HCT116 (cell line): ENCODE data around the gene SLC15A3. TPM values are rescaled to one million over a fixed set of nuclear protein-coding genes. Genes with fewer than 3 reads are reported as not detected.

Source experiments
- ATAC-seq: fragments of 200-7000 bp; cut with Tn5 transposase; 2 replicates; pipeline ENCODE4 v1.9.1; 2020; ENCODE audit warnings: mild to moderate bottlenecking, moderate library complexity
- BruUV-seq: library from RNA; stranded (reverse); fragments of 400-500 nt; replicated peaks from 2 replicates; lab custom pipeline; 2021; lab: Mats Ljungman, UMichigan
- CTCF ChIA-PET: fragments of 300-600 bp; sonication (Branson Sonifier 250); formaldehyde crosslinking; loops from one replicate; lab custom pipeline; 2021; ENCODE audit warnings: antibody characterized with exemption; lab: Charles Lee
- POLR2A ChIA-PET: fragments of 300-600, 350-600 bp; sonication (Branson Sonifier 250); formaldehyde crosslinking; loops from one replicate; lab custom pipeline; 2021; ENCODE audit warnings: antibody characterized with exemption; lab: Charles Lee
- RAD21 ChIA-PET, 2 experiments: fragments of 300-600 bp; sonication (Branson Sonifier 250); formaldehyde crosslinking; loops; one replicate each; lab custom pipeline; 2023; ENCODE audit warnings: low total read pairs in 2 of 2; ENCODE audit not compliant: uncharacterized antibody in 2 of 2, unreplicated experiment in 2 of 2, low non-redundant PET in 1 of 2; lab: Charles Lee
- DNase-seq: peaks from one replicate; pipeline ENCODE4 v3.0.0-alpha.2; 2010; ENCODE audit warnings: low read depth, low spot score
- H2AFZ ChIP-seq: fragments of 200-600 bp; shearing (Covaris generic), sonication (generic); 2 replicates; pipeline ENCODE4 v1.6.1; 2017; ENCODE audit warnings: low read depth, mixed run types, mixed read lengths, antibody characterized with exemption, low read length; ENCODE audit not compliant: poor library complexity, severe bottlenecking
- H3K27ac ChIP-seq: 2 replicates; pipeline ENCODE4 v1.5.1; 2012; ENCODE audit warnings: low read depth, low read length
- H3K27me3 ChIP-seq: fragments of 200-600 bp; sonication (generic); 2 replicates; pipeline ENCODE4 v1.6.1; 2016; ENCODE audit warnings: mixed run types, low read length, mixed read lengths; ENCODE audit not compliant: insufficient read depth
- H3K36me3 ChIP-seq, 2 experiments: fragments of 200-500 bp in 1 of 2; fragments of 200-600 bp in 1 of 2; sonication (Bioruptor generic) in 1 of 2; sonication (generic) in 1 of 2; 2 replicates each; pipeline versions ENCODE4 v1.5.1 to v1.6.1; 2014 to 2016; ENCODE audit warnings: low read length in 2 of 2, inconsistent platforms in 1 of 2, mixed read lengths in 1 of 2, mixed run types in 1 of 2; ENCODE audit not compliant: insufficient read depth in 2 of 2, control insufficient read depth in 1 of 2
- H3K4me1 ChIP-seq, 2 experiments: fragments of 200-600 bp in 1 of 2; sonication (generic) in 1 of 2; 2 replicates each; pipeline versions ENCODE4 v1.5.1 to v1.6.1; 2012 to 2017; ENCODE audit warnings: low read length in 2 of 2, inconsistent platforms in 1 of 2, mild to moderate bottlenecking in 1 of 2, mixed read lengths in 1 of 2, mixed run types in 1 of 2, moderate library complexity in 1 of 2; ENCODE audit not compliant: insufficient read depth in 2 of 2, control insufficient read depth in 1 of 2
- H3K4me2 ChIP-seq: fragments of 200-600 bp; sonication (generic); 2 replicates; pipeline ENCODE4 v1.6.1; 2017; ENCODE audit warnings: mixed run types, low read length, mixed read lengths
- H3K4me3 ChIP-seq, 2 experiments: fragments of 200-600 bp in 1 of 2; sonication (generic) in 1 of 2; replicated peaks in 1 of 2; 2 replicates each; pipeline ENCODE4 v1.5.1; 2011 to 2016; ENCODE audit warnings: low read length in 2 of 2, control low read depth in 1 of 2, low read depth in 1 of 2, mild to moderate bottlenecking in 1 of 2, mixed read lengths in 1 of 2, mixed run types in 1 of 2
- H3K79me2 ChIP-seq: fragments of 200-600 bp; sonication (generic); 2 replicates; pipeline ENCODE4 v1.6.1; 2017; ENCODE audit warnings: mild to moderate bottlenecking, mixed run types, low read length, moderate library complexity, mixed read lengths; ENCODE audit not compliant: insufficient read depth
- H3K9ac ChIP-seq: fragments of 200-600 bp; sonication (generic); 2 replicates; pipeline ENCODE4 v1.6.1; 2016; ENCODE audit warnings: low read length, mixed read lengths
- H3K9me2 ChIP-seq: fragments of 200-600 bp; sonication (generic), shearing (Covaris generic); 2 replicates; pipeline ENCODE4 v1.6.1; 2017; ENCODE audit warnings: mixed run types, mild to moderate bottlenecking, moderate library complexity; ENCODE audit not compliant: insufficient read depth
- H3K9me3 ChIP-seq, 2 experiments: fragments of 200-500 bp in 1 of 2; fragments of 200-600 bp in 1 of 2; sonication (Bioruptor generic) in 1 of 2; sonication (generic) in 1 of 2; 2 replicates each; pipeline ENCODE4 v1.6.1; 2014 to 2017; ENCODE audit warnings: low read length in 2 of 2, mixed read lengths in 2 of 2, inconsistent platforms in 1 of 2, low read depth in 1 of 2, mild to moderate bottlenecking in 1 of 2, mixed run types in 1 of 2, moderate library complexity in 1 of 2; ENCODE audit not compliant: control insufficient read depth in 1 of 2, insufficient read depth in 1 of 2
- H4K20me1 ChIP-seq: fragments of 200-600 bp; sonication (generic), shearing (Covaris generic); 2 replicates; pipeline ENCODE4 v1.6.1; 2017; ENCODE audit warnings: mixed run types, mild to moderate bottlenecking, moderate library complexity; ENCODE audit not compliant: insufficient read depth
- CTCF ChIP-seq, 3 experiments: fragments of 200-600 bp in 1 of 3; sonication (generic) in 1 of 3; IDR thresholded peaks in 2 of 3; conservative IDR thresholded peaks in 1 of 3; 2 replicates each; pipeline ENCODE4 v1.5.1; 2012 to 2017; ENCODE audit warnings: low read depth in 2 of 3, low read length in 2 of 3, antibody characterized with exemption in 1 of 3, borderline replicate concordance in 1 of 3, control low read depth in 1 of 3, mild to moderate bottlenecking in 1 of 3, mixed read lengths in 1 of 3, mixed run types in 1 of 3, moderate library complexity in 1 of 3; ENCODE audit not compliant: insufficient read depth in 1 of 3
- EZH2 ChIP-seq: fragments of 200-600 bp; sonication (generic); IDR thresholded peaks from 2 replicates; pipeline ENCODE4 v1.6.1; 2017; ENCODE audit warnings: antibody characterized with exemption, mixed run types
- RAD21 ChIP-seq: IDR thresholded peaks from 2 replicates; pipeline ENCODE4 v1.6.1; 2012; ENCODE audit warnings: low read depth, mild to moderate bottlenecking
- intact Hi-C: fragments of 100-400 bp; cut with micrococcal nuclease; formaldehyde crosslinking; loops from 2 replicates; pipeline ENCODE4 v1.10.0; 2022
- total RNA-seq: library from RNA; stranded (reverse); gene quantifications from one replicate; pipeline ENCODE4 v1.2.1, GENCODE V29; 2021; ENCODE audit not compliant: unreplicated experiment

The SLC15A3 gene
- total RNA-seq, 1 experiment from 2014 or later: not detected

DNA sequence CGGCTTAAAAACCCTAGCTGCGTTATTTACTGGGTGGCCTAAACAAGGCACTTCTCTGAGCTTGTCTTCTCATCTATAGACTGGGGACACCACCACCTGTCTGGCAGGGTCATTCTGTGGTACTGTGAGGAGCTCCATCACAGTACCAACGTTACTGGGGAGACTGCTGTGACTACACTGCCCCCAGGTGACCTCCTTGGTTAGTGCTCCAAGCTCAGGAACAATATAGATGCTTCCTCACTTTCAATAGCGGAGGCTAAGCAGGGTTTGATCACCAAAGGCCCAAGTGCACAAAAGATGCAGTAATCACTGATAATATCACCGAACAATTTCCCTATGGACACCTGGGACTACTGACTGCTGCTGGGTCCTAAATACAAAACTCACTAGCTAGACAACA is 64.4 kb downstream of the SLC15A3 start:
- Histone ChIP-seq H4K20me1 (no peaks in the 10 kb centered on the region), H3K36me3 (no peaks in the 10 kb centered on the region; a peak in 1 of 4 replicates), H3K27me3 (no peaks in the 10 kb centered on the region), H3K9me3 (no peaks in the 10 kb centered on the region), H3K4me2 (no peak overlapping the region), H2AFZ (no peak overlapping the region), H3K4me1 (no peaks in the 10 kb centered on the region), H3K4me3 (no peak overlapping the region), H3K9me2 (no peaks in the 10 kb centered on the region), H3K9ac (no peak overlapping the region), H3K27ac (no peak overlapping the region), H3K79me2 (no peaks in the 10 kb centered on the region)
- ATAC-seq (peak; percentile 95), DNase-seq (peak; percentile 31)
- RAD21 ChIA-PET: interaction anchor here (0.9 to 1.8 kb wide), 4 partner anchors 56 to 112 kb away, joined by 4 to 21 read pairs (median 10); no protein-coding TSS in a partner anchor
- POLR2A ChIA-PET: interaction anchor here (0.6 to 1.7 kb wide), 3 partner anchors 18 to 112 kb away, joined by 3 to 5 read pairs (median 4); partner anchors contain the start of gene PRPF19
- intact Hi-C loops: loop anchor here (1.0 to 5.0 kb wide), 3 partner anchors 56 to 185 kb away; no protein-coding TSS in a partner anchor
- BruUV-seq: no TSS peak
- CTCF ChIA-PET: interaction anchor here (0.7 to 1.8 kb wide), 17 partner anchors 9 to 300 kb away, joined by 3 to 86 read pairs (median 4); partner anchors contain the start of genes MS4A15 and VPS37C
- TF ChIP-seq RAD21: peak; percentile 78
- TF ChIP-seq CTCF (IDR thresholded peaks at IDR 0.05 in 2 of 3, conservative IDR thresholded peaks at IDR 0.05 in 1 of 3; ENCODE audit: borderline replicate concordance in 1 of 3, insufficient read depth in 1 of 3, low read depth in 2 of 3, low read length in 2 of 3): peak; percentile 61; a peak in 5 of 6 replicates
- TF ChIP-seq EZH2: no peak

Other genes starting within 250 kb of the SLC15A3 start
- gene MS4A18, start 227.5 kb downstream of the SLC15A3 start, total RNA-seq: not detected
- gene MS4A15, start 195.3 kb downstream of the SLC15A3 start, total RNA-seq: 1.5 TPM
- gene MS4A10, start 166.8 kb downstream of the SLC15A3 start, total RNA-seq: not detected
- gene CCDC86, start 110.1 kb downstream of the SLC15A3 start, total RNA-seq: 69.6 TPM
- gene PTGDR2, start 96.2 kb downstream of the SLC15A3 start, total RNA-seq: 0.12 TPM
- not detected for gene ZP1, start 84.6 kb downstream of the SLC15A3 start, total RNA-seq
- 156 TPM for gene PRPF19, start 45.6 kb downstream of the SLC15A3 start, total RNA-seq
- 44.4 TPM for gene TMEM109, start 38.0 kb downstream of the SLC15A3 start, total RNA-seq
- 120 TPM for gene TMEM132A, start 27.7 kb downstream of the SLC15A3 start, total RNA-seq
- 1.4 TPM for gene CD6, start 19.5 kb upstream of the SLC15A3 start, total RNA-seq
- 0.22 TPM for gene CD5, start 150.3 kb upstream of the SLC15A3 start, total RNA-seq
- gene VPS37C, start 209.2 kb upstream of the SLC15A3 start, total RNA-seq: 23.1 TPM